ENCODE data around the gene ARHGAP42. TPM values are rescaled to one million over a fixed set of nuclear protein-coding genes. Genes with fewer than 3 reads are reported as not detected.

The ARHGAP42 gene
- total RNA-seq, 1 donor from 2014 or later, result 21.6 TPM

DNA sequence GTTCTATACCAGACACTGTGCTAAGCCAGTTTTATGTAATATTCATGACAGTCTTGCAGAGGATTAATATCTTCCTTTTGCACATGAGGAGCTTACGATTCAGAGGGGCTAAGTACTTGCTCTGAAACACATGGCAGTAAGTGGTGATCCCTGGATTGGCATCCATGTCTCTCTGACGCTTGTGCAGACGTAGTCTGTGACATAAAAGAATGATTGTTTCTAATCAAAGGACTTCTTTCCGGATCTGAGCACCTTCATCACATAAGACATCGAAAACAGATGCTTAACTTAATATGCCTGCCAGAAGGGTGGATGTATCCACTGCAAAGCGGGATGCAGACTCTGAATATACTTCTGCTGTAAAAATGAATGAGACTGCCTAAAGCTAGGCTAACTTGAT lies 74.8 kb downstream of the ARHGAP42 start:
- H3K27ac Mint-ChIP-seq (ENCODE audit: unreplicated experiment), result no peak overlapping the region
- no peak overlapping the region for H3K4me3 Mint-ChIP-seq
- H3K4me1 Mint-ChIP-seq, result peaks cover 40% of the 10 kb centered on the region
- no peaks in the 10 kb centered on the region for H3K27me3 Mint-ChIP-seq (ENCODE audit: low read depth)
- H3K36me3 Mint-ChIP-seq (ENCODE audit: low read depth), result peaks cover 2% of the 10 kb centered on the region
- TF ChIP-seq, protein P1, sequence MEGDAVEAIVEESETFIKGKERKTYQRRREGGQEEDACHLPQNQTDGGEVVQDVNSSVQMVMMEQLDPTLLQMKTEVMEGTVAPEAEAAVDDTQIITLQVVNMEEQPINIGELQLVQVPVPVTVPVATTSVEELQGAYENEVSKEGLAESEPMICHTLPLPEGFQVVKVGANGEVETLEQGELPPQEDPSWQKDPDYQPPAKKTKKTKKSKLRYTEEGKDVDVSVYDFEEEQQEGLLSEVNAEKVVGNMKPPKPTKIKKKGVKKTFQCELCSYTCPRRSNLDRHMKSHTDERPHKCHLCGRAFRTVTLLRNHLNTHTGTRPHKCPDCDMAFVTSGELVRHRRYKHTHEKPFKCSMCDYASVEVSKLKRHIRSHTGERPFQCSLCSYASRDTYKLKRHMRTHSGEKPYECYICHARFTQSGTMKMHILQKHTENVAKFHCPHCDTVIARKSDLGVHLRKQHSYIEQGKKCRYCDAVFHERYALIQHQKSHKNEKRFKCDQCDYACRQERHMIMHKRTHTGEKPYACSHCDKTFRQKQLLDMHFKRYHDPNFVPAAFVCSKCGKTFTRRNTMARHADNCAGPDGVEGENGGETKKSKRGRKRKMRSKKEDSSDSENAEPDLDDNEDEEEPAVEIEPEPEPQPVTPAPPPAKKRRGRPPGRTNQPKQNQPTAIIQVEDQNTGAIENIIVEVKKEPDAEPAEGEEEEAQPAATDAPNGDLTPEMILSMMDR (conservative IDR thresholded peaks at IDR 0.05), result no peak
- DNase-seq (ENCODE audit: low read depth, low spot score), result no peak
- no peaks in the 10 kb centered on the region for H3K9me3 Mint-ChIP-seq

DNA sequence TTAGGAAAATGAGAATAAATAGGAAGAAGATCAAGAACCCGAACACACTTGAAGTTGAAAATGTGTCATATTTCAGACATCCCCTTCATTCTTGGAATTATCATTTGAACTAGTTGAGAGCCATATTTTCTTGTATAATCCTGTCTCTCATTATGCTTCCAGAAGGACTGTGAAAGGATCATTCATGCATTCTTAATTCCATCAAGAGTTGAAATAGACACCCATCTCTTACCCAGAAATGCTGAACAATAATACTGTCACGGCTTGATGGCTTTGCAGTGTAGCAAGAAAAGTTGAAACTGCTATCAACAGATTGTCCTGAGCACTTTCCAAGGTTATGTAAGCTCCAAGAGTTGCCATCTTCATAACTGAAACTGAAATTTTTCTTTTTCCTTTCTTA lies 79.7 kb downstream of the ARHGAP42 start:
- Mint-ChIP-seq H3K36me3 (ENCODE audit: low read depth) (peaks cover 3% of the 10 kb centered on the region), H3K27ac (ENCODE audit: unreplicated experiment) (no peak overlapping the region), H3K4me1 (peaks cover 22% of the 10 kb centered on the region), H3K27me3 (ENCODE audit: low read depth) (no peaks in the 10 kb centered on the region), H3K9me3 (no peaks in the 10 kb centered on the region), H3K4me3 (no peak overlapping the region)
- TF ChIP-seq, protein P1 (conservative IDR thresholded peaks at IDR 0.05), result no peak
- DNase-seq (ENCODE audit: low read depth, low spot score), result no peak

DNA sequence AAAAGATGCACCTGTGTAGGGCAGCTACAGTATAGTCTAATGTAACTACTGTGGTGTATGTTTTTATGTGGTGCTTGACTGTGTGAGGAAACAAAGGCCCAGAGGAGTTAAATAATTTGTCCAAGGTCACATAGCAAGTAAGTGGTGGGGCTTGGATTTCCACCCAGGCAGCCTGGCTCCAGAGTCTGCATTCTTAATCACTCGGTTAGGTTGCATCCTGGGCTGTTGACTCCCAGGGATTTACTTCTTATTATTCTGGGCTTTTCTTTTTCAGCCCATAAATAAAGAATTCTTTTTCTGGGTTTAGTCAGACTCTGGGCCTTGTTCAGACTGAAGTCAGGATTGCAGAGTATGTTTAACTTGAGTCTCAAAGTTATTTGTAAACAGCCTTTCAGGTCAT lies 82.1 kb downstream of the ARHGAP42 start:
- no peak overlapping the region for H3K4me3 Mint-ChIP-seq
- H3K27ac Mint-ChIP-seq (ENCODE audit: unreplicated experiment), result no peak overlapping the region

DNA sequence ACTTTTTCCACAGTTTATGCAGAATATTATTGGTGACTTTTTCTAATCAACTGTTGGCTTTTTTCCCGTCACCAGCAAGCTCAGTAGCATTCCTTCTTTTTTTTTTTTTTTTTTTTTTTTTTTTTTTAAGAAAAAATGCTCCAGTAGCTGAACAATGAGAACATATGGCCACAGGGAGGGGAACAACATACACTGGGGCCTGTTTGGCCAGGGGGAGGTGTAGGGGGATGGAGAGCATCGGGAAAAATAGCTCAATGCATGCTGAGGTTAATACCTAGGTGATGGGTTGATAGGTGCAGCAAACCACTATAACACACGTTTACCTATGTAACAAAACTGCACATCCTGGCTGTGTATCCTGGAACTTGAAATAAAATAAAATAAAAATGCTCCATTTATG lies 82.5 kb downstream of the ARHGAP42 start:
- DNase-seq (ENCODE audit: low read depth, low spot score), result no peak
- H3K27ac Mint-ChIP-seq (ENCODE audit: unreplicated experiment), result no peak overlapping the region
- H3K4me1 Mint-ChIP-seq, result peaks cover 30% of the 10 kb centered on the region
- no peaks in the 10 kb centered on the region for H3K27me3 Mint-ChIP-seq (ENCODE audit: low read depth)
- TF ChIP-seq, protein P1 (conservative IDR thresholded peaks at IDR 0.05), result no peak
- peaks cover 10% of the 10 kb centered on the region for H3K36me3 Mint-ChIP-seq (ENCODE audit: low read depth)
- no peaks in the 10 kb centered on the region for H3K9me3 Mint-ChIP-seq
- H3K4me3 Mint-ChIP-seq, result no peak overlapping the region

More for the DNA sequence above, 82.1 kb downstream of the ARHGAP42 start:
- peaks cover 10% of the 10 kb centered on the region for H3K36me3 Mint-ChIP-seq (ENCODE audit: low read depth)
- peaks cover 30% of the 10 kb centered on the region for H3K4me1 Mint-ChIP-seq
- no peak for DNase-seq (ENCODE audit: low read depth, low spot score)
- TF ChIP-seq, protein P1 (conservative IDR thresholded peaks at IDR 0.05), result no peak
- no peaks in the 10 kb centered on the region for H3K9me3 Mint-ChIP-seq
- no peaks in the 10 kb centered on the region for H3K27me3 Mint-ChIP-seq (ENCODE audit: low read depth)

DNA sequence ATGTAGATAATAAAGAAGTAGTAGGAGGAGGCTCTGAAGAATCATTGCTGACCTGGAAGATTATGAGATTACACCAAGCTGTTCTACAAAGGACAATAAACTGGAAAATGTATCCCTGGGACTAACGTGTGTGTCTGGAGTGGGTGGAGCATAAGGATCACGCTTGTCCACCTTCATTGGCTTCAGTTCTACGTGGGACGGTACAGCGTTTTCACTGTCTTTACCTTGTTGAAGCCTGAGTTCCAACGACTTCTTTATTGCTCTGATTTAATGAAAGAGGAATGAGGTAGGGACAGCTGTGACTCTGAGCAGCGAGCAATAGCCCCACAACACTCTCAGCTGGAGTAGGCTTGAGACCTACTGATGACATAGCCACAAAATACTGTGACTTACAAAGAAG lies 87.0 kb downstream of the ARHGAP42 start:
- H3K9me3 Mint-ChIP-seq, result no peaks in the 10 kb centered on the region
- peaks cover 8% of the 10 kb centered on the region for H3K36me3 Mint-ChIP-seq (ENCODE audit: low read depth)
- peaks cover 26% of the 10 kb centered on the region for H3K4me1 Mint-ChIP-seq
- H3K27ac Mint-ChIP-seq (ENCODE audit: unreplicated experiment), result no peak overlapping the region
- no peak overlapping the region for H3K4me3 Mint-ChIP-seq
- H3K27me3 Mint-ChIP-seq (ENCODE audit: low read depth), result no peaks in the 10 kb centered on the region
- TF ChIP-seq, protein P1 (conservative IDR thresholded peaks at IDR 0.05), result no peak
- no peak for DNase-seq (ENCODE audit: low read depth, low spot score)

DNA sequence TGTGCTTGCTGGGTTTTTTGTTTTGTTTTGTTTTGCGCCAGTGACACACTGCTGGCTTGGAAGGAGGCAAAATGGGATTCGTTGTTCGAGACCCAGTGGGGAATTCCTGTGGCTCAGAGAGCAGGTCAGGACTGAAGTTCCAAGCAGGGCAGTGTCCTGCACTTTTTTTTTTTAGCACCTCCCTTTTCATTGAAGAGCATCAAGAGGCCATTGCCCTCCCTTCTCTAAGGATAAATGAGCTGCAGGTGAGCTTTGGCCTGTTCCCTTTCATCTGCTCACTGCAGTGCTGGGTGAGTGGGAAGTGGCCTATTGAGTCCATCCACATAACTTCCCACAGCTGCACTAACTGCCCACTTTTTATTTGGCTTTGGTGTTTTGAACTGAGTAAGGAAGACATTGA lies 87.8 kb downstream of the ARHGAP42 start:
- DNase-seq (ENCODE audit: low read depth, low spot score), result no peak
- Mint-ChIP-seq H3K9me3 (no peaks in the 10 kb centered on the region), H3K4me3 (no peak overlapping the region), H3K36me3 (ENCODE audit: low read depth) (peaks cover 8% of the 10 kb centered on the region), H3K27me3 (ENCODE audit: low read depth) (no peaks in the 10 kb centered on the region), H3K27ac (ENCODE audit: unreplicated experiment) (no peak overlapping the region), H3K4me1 (peaks cover 23% of the 10 kb centered on the region)
- TF ChIP-seq, protein P1 (conservative IDR thresholded peaks at IDR 0.05), result no peak
